K562 (cell line): ENCODE data around the gene APBA2. TPM values are rescaled to one million over a fixed set of nuclear protein-coding genes. Genes with fewer than 3 reads are reported as not detected.

Experiments used
- AFF1 ChIP-seq, 2 experiments: fragments of 450-650 bp; IDR thresholded peaks; 2 replicates each; pipeline ENCODE4 v1.6.1; 2018; ENCODE audit warnings: mild to moderate bottlenecking in 2 of 2, low read depth in 1 of 2; ENCODE audit not compliant: partially characterized antibody in 2 of 2
- BHLHE40 ChIP-seq: IDR thresholded peaks from 2 replicates; pipeline ENCODE4 v1.6.1; 2011; ENCODE audit warnings: low read length, improper control_type of control experiment
- DIDO1 ChIP-seq: fragments of 450-650 bp; IDR thresholded peaks from 2 replicates; pipeline ENCODE4 v1.6.1; 2016; ENCODE audit warnings: low read depth, missing biosample characterization, missing genetic modification characterization
- EHMT2 ChIP-seq: fragments of 450-650 bp; IDR thresholded peaks from 2 replicates; pipeline ENCODE4 v1.6.1; 2018; ENCODE audit warnings: antibody characterized with exemption
- FOXJ3 ChIP-seq: sonication (generic); formaldehyde crosslinking; IDR thresholded peaks from 2 replicates; pipeline ENCODE4 v1.4.0; 2020; ENCODE audit warnings: mild to moderate bottlenecking, missing genetic modification reagents
- GATAD2A ChIP-seq: fragments of 450-650 bp; IDR thresholded peaks from 2 replicates; pipeline ENCODE4 v1.6.1; 2017
- KLF13 ChIP-seq: fragments of 450-650 bp; IDR thresholded peaks from 2 replicates; pipeline ENCODE4 v1.6.1; 2016; ENCODE audit warnings: missing genetic modification characterization, low read depth, mild to moderate bottlenecking, missing compliant biosample characterization, moderate library complexity, borderline replicate concordance
- LARP7 ChIP-seq: fragments of 450-650 bp; IDR thresholded peaks from 2 replicates; pipeline ENCODE4 v1.6.1; 2016
- NFIC ChIP-seq: fragments of 450-650 bp; IDR thresholded peaks from 2 replicates; pipeline ENCODE4 v1.6.1; 2017; ENCODE audit warnings: mild to moderate bottlenecking, inconsistent platforms
- NR2F6 ChIP-seq: fragments of 450-650 bp; formaldehyde crosslinking; IDR thresholded peaks from 2 replicates; pipeline ENCODE4 v1.4.0; 2020; ENCODE audit warnings: mild to moderate bottlenecking
- PBX2 ChIP-seq, 2 experiments: IDR thresholded peaks in 1 of 2; conservative IDR thresholded peaks in 1 of 2; 2 replicates each; pipeline ENCODE4 v1.6.1; 2016; ENCODE audit warnings: low read depth in 2 of 2, mild to moderate bottlenecking in 1 of 2, missing compliant biosample characterization in 1 of 2, missing genetic modification characterization in 1 of 2, moderate library complexity in 1 of 2
- SIN3B ChIP-seq: fragments of 450-650 bp; IDR thresholded peaks from 2 replicates; pipeline ENCODE4 v1.6.1; 2017; ENCODE audit warnings: low read depth, mild to moderate bottlenecking, moderate library complexity
- SNIP1 ChIP-seq: fragments of 450-650 bp; IDR thresholded peaks from 2 replicates; pipeline ENCODE4 v1.7.1; 2017; ENCODE audit warnings: low read depth, mild to moderate bottlenecking
- SNRNP70 ChIP-seq: fragments of 200-400 bp; formaldehyde crosslinking; optimal IDR thresholded peaks from 2 replicates; pipeline ENCODE3; 2017; ENCODE audit warnings: low read depth, low read length
- SRSF7 ChIP-seq: fragments of 200-400 bp; formaldehyde crosslinking; optimal IDR thresholded peaks from 2 replicates; pipeline ENCODE3; 2017; ENCODE audit warnings: mild to moderate bottlenecking, low read depth, low read length
- ZBED1 ChIP-seq: IDR thresholded peaks from 2 replicates; pipeline ENCODE4 v1.6.1; 2014
- ZNF263 ChIP-seq: sonication (generic); formaldehyde crosslinking; IDR thresholded peaks from 2 replicates; pipeline ENCODE4 v1.8.0; 2022; ENCODE audit warnings: mild to moderate bottlenecking, missing genetic modification reagents, borderline replicate concordance
- ZNF408 ChIP-seq: fragments of 250-450 bp; sonication (Bioruptor Pico); IDR thresholded peaks from 2 replicates; pipeline ENCODE4 v1.4.0; 2020; ENCODE audit warnings: low read depth, mild to moderate bottlenecking, moderate library complexity
- ZNF592 ChIP-seq: fragments of 450-650 bp; IDR thresholded peaks from 2 replicates; pipeline ENCODE4 v1.6.1; 2017; ENCODE audit warnings: antibody characterized with exemption, mild to moderate bottlenecking
- polyA plus RNA-seq, 8 experiments: library from polyadenylated mRNA; depleted of rRNA in 4 of 8; stranded (reverse) in 5 of 8; unstranded in 3 of 8; fragments of >200 nt; fragmentation: Nextera tagmentation in 2 of 8; fragmentation: Illumina TruSeq in 1 of 8; extraction: Ambion mirVana in 2 of 8; extraction: Trizol in 1 of 8; gene quantifications; 2 replicates each; pipeline versions ENCODE4 v1.2.1 to v1.2.3, GENCODE V29; 2011 to 2014; ENCODE audit warnings: inconsistent platforms in 1 of 8, missing spikeins in 1 of 8
- total RNA-seq, 7 experiments: library from RNA; depleted of rRNA in 6 of 7; stranded (reverse); fragments of >200 nt in 6 of 7; fragmentation: Illumina TruSeq in 2 of 7; extraction: Trizol in 2 of 7; gene quantifications; 2 replicates each; pipeline versions ENCODE4 v1.2.1 to v1.2.3, GENCODE V29; 2011 to 2021; ENCODE audit warnings: low replicate concordance in 1 of 7

Gene APBA2
- total and polyA plus RNA-seq, 9 of the 15 experiments (the other 6 are each of a cell fraction or from before 2014, with no cell fraction given) = 0.24 to 40.9 (median 25.2) TPM

- TF ChIP-seq AFF1 (IDR thresholded peaks at IDR 0.05; ENCODE audit: low read depth in 1 of 2, partially characterized antibody in 2 of 2) (peak in 1 of 2 experiments; percentile 72), NR2F6 (CRISPR knock-in tag) (no peak), DIDO1 (tag) (no peak), ZNF408 (CRISPR knock-in tag) (no peak), ZNF263 (CRISPR knock-in tag) (no peak), LARP7 (no peak), SNRNP70 (no peak), PBX2 (CRISPR knock-in tag; IDR thresholded peaks at IDR 0.05; ENCODE audit: low read depth) (no peak), PBX2 (tag; conservative IDR thresholded peaks at IDR 0.05; ENCODE audit: low read depth) (no peak), NFIC (peak; percentile 95), BHLHE40 (peak; percentile 70), KLF13 (tag) (no peak), FOXJ3 (CRISPR knock-in tag) (no peak), ZBED1 (peak; percentile 86), SIN3B (no peak), EHMT2 (peak; percentile 24; the same call in 1 of the 2 replicates), GATAD2A (0 out of 2 replicates have a peak, but pooled peaks have one; percentile 50), ZNF592 (0 out of 2 replicates have a peak, but pooled peaks have one; percentile 48), SNIP1 (no peak), SRSF7 (no peak)
Measured at GRCh38 chr15:28911310-28911931, 25.6 kb downstream of the APBA2 start (continued).
